ENCODE data around the gene CDH23.

GRCh38 chr10:71613261-71613777, 216.6 kb downstream of the CDH23 start:
- TF ChIP-seq CTCF (IDR thresholded peaks at IDR 0.05 in 2 of 3, conservative IDR thresholded peaks at IDR 0.05 in 1 of 3; ENCODE audit: control insufficient read depth in 2 of 3, extremely low read depth in 1 of 3, insufficient read depth in 1 of 3, low read depth in 3 of 3, low read length in 3 of 3) (no peak), IRF3 (IDR thresholded peaks at IDR 0.05) (no peak), PBX3 (IDR thresholded peaks at IDR 0.05; ENCODE audit: insufficient replicate concordance, low read depth, low read length) (no peak), RB1 (IDR thresholded peaks at IDR 0.05; ENCODE audit: borderline replicate concordance) (no peak), POLR2A (IDR thresholded peaks at IDR 0.05; ENCODE audit: low read depth, low read length) (no peak), YY1 (IDR thresholded peaks at IDR 0.05; ENCODE audit: low read depth, low read length) (no peak), POU2F2 (IDR thresholded peaks at IDR 0.05; ENCODE audit: borderline replicate concordance, low read depth, low read length) (no peak), DPF2 (IDR thresholded peaks at IDR 0.05) (no peak), ZNF687 (IDR thresholded peaks at IDR 0.05) (no peak), TARDBP (IDR thresholded peaks at IDR 0.05; ENCODE audit: borderline replicate concordance) (no peak), CREM (IDR thresholded peaks at IDR 0.05; ENCODE audit: low read depth) (no peak), SP1 (IDR thresholded peaks at IDR 0.05; ENCODE audit: low read depth, low read length) (no peak), EZH2 (IDR thresholded peaks at IDR 0.05; ENCODE audit: borderline replicate concordance, control insufficient read depth, low read depth, low read length) (no peak)

Measured in GM12878 (cell line).